ENCODE measurements around the gene LRCH4. TPM values are rescaled to one million over a fixed set of nuclear protein-coding genes. Genes with fewer than 3 reads are reported as not detected.

The LRCH4 gene
- total and polyA plus RNA-seq, 2 of the 8 experiments (the other 6 are each of a cell fraction or from before 2014, with no cell fraction given), result 15.5 to 36.6 TPM

DNA sequence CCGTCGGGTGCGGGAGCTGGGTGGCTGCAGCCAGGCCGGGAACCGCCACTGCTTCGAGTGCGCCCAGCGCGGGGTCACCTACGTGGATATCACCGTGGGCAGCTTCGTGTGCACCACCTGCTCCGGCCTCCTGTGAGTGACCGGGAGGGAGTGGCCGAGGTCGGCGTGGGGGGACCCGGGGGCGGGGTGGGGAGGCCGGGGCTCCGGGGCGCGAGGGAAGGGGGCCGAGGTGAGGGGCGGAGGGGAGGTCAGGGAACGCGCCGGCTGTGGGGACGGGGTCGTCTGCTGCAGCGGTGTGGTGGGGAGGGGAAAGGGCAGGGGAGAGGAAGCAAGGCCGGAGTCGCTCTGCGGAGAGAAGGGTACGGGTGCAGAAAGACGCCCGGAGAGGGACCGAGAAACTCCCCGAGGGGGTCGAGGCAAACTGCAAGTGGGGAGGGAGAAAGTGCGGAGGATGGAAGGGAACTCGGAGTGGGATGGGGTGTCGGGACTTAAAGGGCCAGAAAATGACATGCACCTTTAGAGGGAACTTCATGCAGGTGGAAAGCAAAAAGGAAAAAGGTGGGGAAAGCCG lies 46.4 kb downstream of the LRCH4 start:
- no peak overlapping the region for H2BK12ac ChIP-seq (ENCODE audit: low read depth, low read length)
- H2BK20ac ChIP-seq (ENCODE audit: low read length), result no peak overlapping the region
- FAIRE-seq, result no peak
- no peak overlapping the region for H4K91ac ChIP-seq (replicated peaks; ENCODE audit: insufficient read length, low read length)
- H3K4me3 ChIP-seq (ENCODE audit: extremely low read depth in 1 of 4, insufficient read depth in 2 of 4, low read depth in 3 of 4, low read length in 4 of 4), result peak overlapping the region; percentile 70 to 83 (median 77)
- no peak overlapping the region for H3K23ac ChIP-seq (ENCODE audit: insufficient read length)
- CTCF ChIA-PET (ENCODE audit: partially characterized antibody), result interaction anchor here (0.8 to 26.5 kb wide), 3 partner anchors 16 to 62 kb away, joined by 3 to 341 read pairs (median 5); no protein-coding TSS in a partner anchor
- H3K27ac ChIP-seq (ENCODE audit: low read depth, low read length), result no peak overlapping the region
- H3K79me1 ChIP-seq (ENCODE audit: low read depth, low read length), result no peaks in the 10 kb centered on the region
- H4K20me1 ChIP-seq (replicated peaks in 1 of 2; ENCODE audit: control insufficient read depth in 1 of 2, insufficient read depth in 2 of 2, low read length in 2 of 2), result no peaks in the 10 kb centered on the region
- no peak overlapping the region for H2AK5ac ChIP-seq (ENCODE audit: low read depth, low read length)
- DNase-seq (ENCODE audit: low read depth in 1 of 2, low spot score in 2 of 2), result peak in 1 of 2 experiments; percentile 61
- no peak overlapping the region for H4K5ac ChIP-seq (ENCODE audit: insufficient read length, low read depth, low read length)
- H3K9me3 ChIP-seq (ENCODE audit: insufficient read depth in 2 of 2, low read depth in 1 of 2, low read length in 1 of 2), result no peaks in the 10 kb centered on the region
- no peak overlapping the region for H3K56ac ChIP-seq (replicated peaks; ENCODE audit: insufficient read length, low read depth, low read length)
- peaks cover 0 to 3% (median 2%) of the 10 kb centered on the region in 4 experiments; a peak in 3 of 7 replicates for H3K27me3 ChIP-seq (replicated peaks in 1 of 4; ENCODE audit: control insufficient read depth in 3 of 4, extremely low read depth in 1 of 4, insufficient read depth in 3 of 4, low read length in 3 of 4)
- no peak overlapping the region for H2AFZ ChIP-seq (ENCODE audit: low read length)
- peaks cover 0 to 25% of the 10 kb centered on the region in 2 experiments; a peak in 2 of 4 replicates for H3K79me2 ChIP-seq (ENCODE audit: control insufficient read depth in 1 of 2, insufficient read depth in 2 of 2, low read length in 2 of 2)
- H2BK15ac ChIP-seq (ENCODE audit: low read length), result no peak overlapping the region
- H3K14ac ChIP-seq (ENCODE audit: insufficient read length), result no peak overlapping the region
- peaks cover 6 to 30% (median 16%) of the 10 kb centered on the region in 4 experiments; a peak in 4 of 7 replicates for H3K4me1 ChIP-seq (replicated peaks in 1 of 4; ENCODE audit: control insufficient read depth in 3 of 4, insufficient read depth in 4 of 4, low read length in 3 of 4)
- H4K8ac ChIP-seq (ENCODE audit: extremely low read depth, insufficient read depth, low read length), result peak overlapping the region; percentile 73; the same call in 1 of the 2 replicates
- H3K9ac ChIP-seq (replicated peaks in 1 of 4; ENCODE audit: extremely low read depth in 1 of 4, low read depth in 3 of 4, low read length in 3 of 4), result peak overlapping the region; percentile 17 to 58 (median 23); a peak in 5 of 7 replicates
- 1% methylated on average over 10 of the region's 44 CpGs; no CpG with 5 or more reads in 1 of the 2 experiments for WGBS, 2 experiments (ENCODE audit: extremely low coverage in 1 of 2, insufficient coverage in 1 of 2, insufficient read length in 1 of 2, insufficient replicate concordance in 2 of 2, low coverage in 1 of 2, low lambda C conversion rate in 2 of 2, missing lambda C conversion rate in 1 of 2)
- POLR2A ChIA-PET (ENCODE audit: partially characterized antibody), result interaction anchor here (0.6 to 2.1 kb wide), 9 partner anchors 10 to 104 kb away, joined by 3 to 12 read pairs (median 4); partner anchors contain the start of genes FBXO24 and LRCH4
- peak overlapping the region; percentile 60 to 83 for H3K4me2 ChIP-seq (ENCODE audit: insufficient read depth in 1 of 2, low read depth in 2 of 2, low read length in 2 of 2)
- H2BK5ac ChIP-seq (ENCODE audit: low read depth, low read length), result no peak overlapping the region
- H3K4ac ChIP-seq (replicated peaks; ENCODE audit: insufficient read length, low read depth, low read length), result no peak overlapping the region
- TF ChIP-seq SUZ12 (IDR thresholded peaks at IDR 0.05; ENCODE audit: low read length) (0 out of 2 replicates have a peak, but pooled peaks have one; percentile 41), SIN3A (conservative IDR thresholded peaks at IDR 0.05 in 1 of 2, IDR thresholded peaks at IDR 0.05 in 1 of 2; ENCODE audit: low read depth in 1 of 2, low read length in 2 of 2) (peak in 1 of 2 experiments; percentile 16; a peak in 1 of 4 replicates), KDM4A (IDR thresholded peaks at IDR 0.05; ENCODE audit: low read depth, low read length, severe bottlenecking) (peak; percentile 74), SP1 (IDR thresholded peaks at IDR 0.05; ENCODE audit: low read depth, low read length) (0 out of 2 replicates have a peak, but pooled peaks have one; percentile 39), CBX5 (IDR thresholded peaks at IDR 0.05; ENCODE audit: low read depth, low read length) (no peak), KDM5A (IDR thresholded peaks at IDR 0.05; ENCODE audit: low read length) (no peak), RBBP5 (IDR thresholded peaks at IDR 0.05; ENCODE audit: borderline replicate concordance, low read depth, low read length) (no peak), SAP30 (IDR thresholded peaks at IDR 0.05; ENCODE audit: insufficient read depth, insufficient replicate concordance, low read length) (peak; percentile 6)
- no peak overlapping the region for H3K18ac ChIP-seq (ENCODE audit: extremely low read depth, low read length)
- no peaks in the 10 kb centered on the region for H3K36me3 ChIP-seq (ENCODE audit: control insufficient read depth in 2 of 4, insufficient read depth in 4 of 4, low read length in 3 of 4)
- H3K23me2 ChIP-seq (ENCODE audit: low read depth, low read length), result peaks cover 7% of the 10 kb centered on the region
- no peak overlapping the region for H2BK120ac ChIP-seq (replicated peaks; ENCODE audit: low read depth, low read length)

All from H1 (cell line).